PFSK-1 (cell line): Measurements from ENCODE around the gene MARCHF2. TPM values are rescaled to one million over a fixed set of nuclear protein-coding genes. Genes with fewer than 3 reads are reported as not detected.
A peak's percentile ranks its signal among the peaks of the same experiment; 100 is the strongest.

Experiments used
- FOXP2 ChIP-seq: optimal IDR thresholded peaks from 2 replicates; pipeline ENCODE3; 2011; ENCODE audit warnings: borderline replicate concordance, control low read depth, inconsistent platforms; ENCODE audit not compliant: insufficient read depth; ENCODE audit errors: extremely low read length, extremely low read depth
- POLR2AphosphoS5 ChIP-seq: IDR thresholded peaks from 2 replicates; pipeline ENCODE4 v1.6.1; 2012; ENCODE audit warnings: low read depth, mild to moderate bottlenecking, control low read depth, low read length, moderate library complexity
- REST ChIP-seq, 2 experiments: IDR thresholded peaks; 2 replicates each; pipeline versions ENCODE4 v1.6.1 to v1.8.0; 2011 to 2012; ENCODE audit warnings: low read depth in 2 of 2, low read length in 2 of 2, control low read depth in 1 of 2, inconsistent platforms in 1 of 2, mild to moderate bottlenecking in 1 of 2, moderate library complexity in 1 of 2; ENCODE audit not compliant: insufficient read depth in 1 of 2
- SIN3A ChIP-seq: IDR thresholded peaks from 2 replicates; pipeline ENCODE4 v1.6.1; 2012; ENCODE audit warnings: mild to moderate bottlenecking, low read length, moderate library complexity, borderline replicate concordance; ENCODE audit not compliant: insufficient read depth
- TAF1 ChIP-seq: IDR thresholded peaks from 2 replicates; pipeline ENCODE4 v1.6.1; 2012; ENCODE audit warnings: low read length, control low read depth, borderline replicate concordance; ENCODE audit not compliant: insufficient read depth
- polyA plus RNA-seq: library from polyadenylated mRNA; unstranded; fragments of >200 nt; gene quantifications from one replicate; pipeline ENCODE4 v1.2.1, GENCODE V29; 2012; ENCODE audit warnings: low read depth, missing spikeins; ENCODE audit not compliant: insufficient read length

Gene MARCHF2
- 23.0 TPM for polyA plus RNA-seq

DNA sequence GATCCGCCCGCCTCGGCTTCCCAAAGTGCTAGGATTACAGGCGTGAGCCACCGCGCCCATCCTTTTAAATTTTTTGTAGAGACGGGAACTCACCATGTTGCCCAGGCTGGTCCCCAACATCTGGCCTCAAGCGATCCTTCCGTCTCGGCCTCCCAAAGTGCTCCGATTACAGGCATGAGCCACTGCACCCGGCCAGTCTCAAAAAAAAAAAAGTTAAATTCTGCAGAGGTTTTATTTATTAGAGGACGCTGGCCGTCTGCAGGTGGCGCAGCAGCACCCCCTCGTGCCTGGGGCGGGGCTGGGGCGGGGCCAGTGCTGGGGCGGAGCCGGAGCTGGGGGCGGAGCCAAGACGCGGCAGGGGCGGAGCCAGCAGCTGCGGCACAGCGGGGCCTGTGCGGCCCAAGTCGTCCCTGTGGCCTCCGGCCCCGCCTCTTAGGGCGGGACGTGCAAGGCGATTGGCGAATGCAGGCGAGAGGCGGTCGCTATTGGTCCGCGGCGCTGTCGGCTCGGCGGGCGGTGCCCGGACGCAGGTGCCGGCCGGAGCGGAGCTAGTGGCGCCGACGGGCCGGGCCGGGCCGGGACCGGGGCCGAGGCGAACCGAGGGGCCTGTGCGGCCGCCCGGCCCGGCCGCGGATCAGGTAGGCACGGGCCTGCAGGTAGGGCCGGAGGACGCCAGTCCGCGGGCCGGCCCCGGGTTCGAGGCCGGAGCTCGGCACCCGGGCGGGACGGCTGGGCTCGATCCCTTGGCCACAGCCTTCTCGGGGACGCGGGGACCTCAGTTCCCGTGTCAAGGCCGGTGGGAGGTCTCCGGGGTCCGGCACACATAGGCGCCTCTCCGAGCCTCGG is at the start of gene MARCHF2:
MARCHF2 (plus strand) TSS at position 523 of the 846 bp plus-strand sequence. CDS start 8,536 bp downstream, outside the sequence.
- no peak for TF ChIP-seq TAF1
- TF ChIP-seq FOXP2: peak; percentile 62
- TF ChIP-seq SIN3A: no peak

GRCh38 chr19:8363803-8364771 is 49.0 kb upstream of the MARCHF2 start, which contains the start of gene ANGPTL4:
ANGPTL4 (plus strand) TSS chr19:8364155; CDS start chr19:8364322, 167 bp downstream.
- peak; percentile 32 for TF ChIP-seq FOXP2
- TF ChIP-seq REST (IDR thresholded peaks at IDR 0.05; ENCODE audit: insufficient read depth in 1 of 2, low read depth in 2 of 2, low read length in 2 of 2): no peak

DNA sequence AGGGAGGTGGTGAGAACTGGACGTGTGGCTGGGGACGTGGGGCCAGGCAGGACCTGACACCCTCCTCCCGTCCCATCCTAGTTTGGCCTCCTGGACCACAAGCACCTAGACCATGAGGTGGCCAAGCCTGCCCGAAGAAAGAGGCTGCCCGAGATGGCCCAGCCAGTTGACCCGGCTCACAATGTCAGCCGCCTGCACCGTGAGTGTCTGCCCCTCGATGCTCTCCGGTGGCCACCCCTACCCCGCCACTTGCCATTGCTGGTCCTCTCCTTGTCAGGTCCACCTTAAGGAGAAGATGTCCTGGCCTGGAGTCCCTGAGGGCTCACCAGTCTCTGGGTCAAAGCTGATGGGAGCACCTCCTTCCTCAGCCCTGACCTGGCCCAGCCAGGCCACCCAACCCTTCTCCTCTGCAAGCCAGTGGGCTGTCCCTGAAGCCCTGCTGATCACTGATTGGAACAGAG is 47.0 kb upstream of the MARCHF2 start:
- TF ChIP-seq REST (IDR thresholded peaks at IDR 0.05; ENCODE audit: insufficient read depth in 1 of 2, low read depth in 2 of 2, low read length in 2 of 2) (no peak), POLR2AphosphoS5 (no peak), SIN3A (no peak), TAF1 (no peak), FOXP2 (no peak)

DNA sequence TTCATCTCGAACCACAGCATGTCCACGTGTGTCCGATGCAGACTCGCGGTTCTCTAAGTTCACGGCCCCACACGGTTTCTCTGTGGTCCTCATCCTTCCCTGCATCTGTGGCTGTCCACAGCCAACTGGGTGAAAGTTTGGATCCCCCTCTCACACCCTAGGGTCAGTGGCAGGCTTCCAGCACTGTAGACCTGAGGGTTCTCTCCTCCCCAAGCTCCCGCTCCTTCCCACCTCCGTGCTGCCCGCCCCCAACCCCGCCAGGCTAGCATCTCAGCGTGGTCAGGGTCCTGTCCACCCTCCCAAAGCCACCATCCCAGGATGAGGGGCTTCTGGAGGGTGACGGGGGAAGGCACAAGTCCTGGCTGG is 46.2 kb upstream of the MARCHF2 start:
- no peak for TF ChIP-seq FOXP2
- no peak for TF ChIP-seq SIN3A
- TF ChIP-seq POLR2AphosphoS5: no peak
- TF ChIP-seq TAF1: no peak
- no peak for TF ChIP-seq REST (IDR thresholded peaks at IDR 0.05; ENCODE audit: insufficient read depth in 1 of 2, low read depth in 2 of 2, low read length in 2 of 2)

DNA sequence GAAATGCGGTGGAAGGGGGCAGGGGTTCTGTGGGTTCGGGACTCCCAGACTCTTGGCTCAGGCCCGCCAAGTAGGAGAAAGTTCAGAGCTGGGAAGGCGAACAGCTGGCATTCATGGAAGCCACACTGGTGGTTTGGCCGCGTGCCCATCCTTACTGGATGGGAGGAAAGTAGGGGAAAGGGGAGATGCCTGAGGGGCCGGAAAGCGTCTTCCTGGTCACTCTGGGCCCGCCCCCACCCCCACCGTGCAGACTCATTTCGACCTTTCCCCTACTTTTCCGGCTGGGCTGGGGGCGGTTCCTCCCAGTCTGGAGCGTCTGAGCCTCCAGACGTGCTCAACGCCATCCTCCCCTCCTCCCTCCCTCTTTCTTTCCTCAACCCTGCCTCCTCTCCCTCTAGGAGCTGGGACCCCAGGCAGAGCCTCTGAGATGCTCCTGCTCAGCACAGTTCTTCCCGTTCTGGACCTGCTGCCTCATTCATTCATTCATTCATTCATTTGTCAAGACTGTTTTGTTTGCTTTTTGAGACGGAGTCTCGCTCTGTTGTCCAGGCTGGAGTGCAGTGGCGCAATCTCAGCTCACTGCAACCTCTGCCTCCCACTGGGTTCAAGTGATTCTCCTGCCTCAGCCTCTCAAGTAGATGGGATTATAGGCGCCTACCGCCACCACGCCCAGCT is 45.6 kb upstream of the MARCHF2 start:
- TF ChIP-seq SIN3A (no peak), TAF1 (peak; percentile 18; the same call in 1 of the 2 replicates), POLR2AphosphoS5 (0 out of 2 replicates have a peak, but pooled peaks have one; percentile 32), FOXP2 (peak; percentile 53), REST (IDR thresholded peaks at IDR 0.05; ENCODE audit: insufficient read depth in 1 of 2, low read depth in 2 of 2, low read length in 2 of 2) (peak in 1 of 2 experiments; percentile 54; a peak in 1 of 4 replicates)
